ENCODE measurements around the gene ZDHHC11.
"Not testable (repeated sequence)": the region's sequence is repeated elsewhere in the genome, so short reads cannot be mapped to it uniquely, and the experiment has no call there.

Gene ZDHHC11

GRCh38 chr5:856531-857425 lies 6.0 kb upstream of the ZDHHC11 start:
- DNase-seq, result no peak

GRCh38 chr5:855771-856530 lies 5.2 kb upstream of the ZDHHC11 start:
- DNase-seq, result no peak

- no peak for DNase-seq
Observed at GRCh38 chr5:854966-855743, 4.4 kb upstream of the ZDHHC11 start.

GRCh38 chr5:854217-854616 lies 3.4 kb upstream of the ZDHHC11 start:
- DNase-seq, result no peak

GRCh38 chr5:853416-854090 lies 2.8 kb upstream of the ZDHHC11 start:
- not testable (repeated sequence) for DNase-seq

DNA sequence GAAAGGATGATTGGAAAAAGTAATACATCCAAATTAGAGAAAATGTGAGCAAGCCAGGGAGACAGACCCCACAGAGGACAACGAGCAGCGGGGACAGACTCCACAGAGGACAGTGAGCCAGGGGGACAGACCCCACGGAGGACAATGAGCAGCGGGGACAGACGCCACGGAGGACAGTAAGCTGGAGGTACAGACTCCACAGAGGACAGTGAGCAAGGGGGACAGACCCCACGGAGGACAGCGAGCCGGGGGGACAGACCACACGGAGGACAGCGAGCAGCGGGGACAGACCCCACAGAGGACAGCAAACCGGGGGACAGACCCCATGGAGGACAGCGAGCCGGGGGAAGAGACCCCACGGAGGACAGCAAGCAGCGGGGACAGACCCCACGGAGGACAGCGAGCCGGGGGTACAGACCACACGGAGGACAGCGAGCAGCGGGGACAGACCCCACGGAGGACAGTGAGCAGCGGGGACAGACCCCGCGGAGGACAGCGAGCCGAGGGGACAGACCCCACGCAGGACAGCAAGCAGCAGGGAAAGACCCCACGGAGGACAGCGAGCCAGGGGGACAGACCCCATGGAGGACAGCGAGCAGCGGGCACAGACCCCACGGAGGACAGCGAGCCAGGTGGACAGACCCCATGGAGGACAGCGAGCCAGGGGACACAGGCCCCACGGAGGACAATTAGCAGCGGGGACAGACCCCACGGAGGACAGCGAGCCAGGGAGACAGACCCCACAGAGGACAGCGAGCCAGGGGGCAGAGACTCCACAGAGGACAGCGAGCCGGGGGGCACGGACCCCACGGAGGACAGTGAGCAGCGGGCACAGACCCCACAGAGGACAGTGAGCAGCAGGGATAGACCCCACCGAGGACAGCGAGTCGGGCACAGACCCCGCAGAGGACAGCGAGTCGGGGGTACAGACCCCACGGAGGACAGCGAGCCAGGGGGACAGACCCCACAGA lies 1.9 kb upstream of the ZDHHC11 start:
- DNase-seq, result no peak

GRCh38 chr5:852018-852417 lies 1.2 kb upstream of the ZDHHC11 start:
- no peak for DNase-seq

GRCh38 chr5:851553-851952 lies 767 bp upstream of the ZDHHC11 start:
- DNase-seq, result no peak

DNA sequence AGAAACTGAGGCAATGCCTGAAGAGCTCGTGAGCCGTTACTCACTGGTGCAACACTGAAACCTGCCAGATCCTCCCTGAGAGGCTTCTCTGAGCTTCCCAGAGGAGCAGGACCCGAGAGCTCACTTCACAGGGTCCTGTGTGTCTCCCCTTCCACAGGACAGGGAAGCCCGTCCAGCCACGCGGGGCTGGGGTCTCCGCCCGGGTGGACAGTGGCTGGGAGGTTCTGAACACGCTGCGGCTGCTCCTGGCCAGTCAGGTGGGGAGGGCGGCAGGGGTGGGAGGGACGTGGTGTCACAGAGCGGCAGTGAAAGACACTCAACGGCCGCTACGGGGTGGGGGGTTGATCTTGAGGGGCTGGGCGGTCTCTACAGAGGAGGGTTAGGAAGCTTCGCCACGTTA lies 290 bp upstream of the ZDHHC11 start:
- DNase-seq, result no peak

GRCh38 chr5:849651-850301 lies 1.0 kb downstream of the ZDHHC11 start:
- DNase-seq, result no peak

- DNase-seq, result no peak
Observed at GRCh38 chr5:848671-849111, 2.1 kb downstream of the ZDHHC11 start.

DNA sequence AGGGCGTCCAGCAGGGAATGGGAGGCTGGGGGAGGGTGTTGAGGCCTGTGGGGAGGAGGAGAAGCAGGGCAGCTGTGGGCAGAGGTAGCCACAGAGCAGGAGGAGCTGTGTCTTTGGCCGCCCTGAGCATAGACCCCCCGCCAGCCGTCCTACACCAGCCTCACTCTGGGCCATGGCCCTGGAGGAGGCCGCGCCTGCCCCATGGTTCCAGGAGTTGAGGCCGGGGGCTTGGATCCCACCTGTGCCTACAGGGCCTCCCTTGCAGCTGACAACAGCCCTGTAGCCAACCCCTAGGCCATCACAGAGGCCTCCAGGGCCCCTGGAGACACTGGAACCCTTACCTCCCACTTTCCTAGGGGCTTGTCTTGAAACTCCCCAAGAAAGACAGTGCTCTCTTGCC lies 3.0 kb downstream of the ZDHHC11 start:
- not testable (repeated sequence) for DNase-seq

GRCh38 chr5:847212-847611 lies 3.6 kb downstream of the ZDHHC11 start:
- DNase-seq, result not testable (repeated sequence)

- not testable (repeated sequence) for DNase-seq
Observed at GRCh38 chr5:846602-847091, 4.1 kb downstream of the ZDHHC11 start.

DNA sequence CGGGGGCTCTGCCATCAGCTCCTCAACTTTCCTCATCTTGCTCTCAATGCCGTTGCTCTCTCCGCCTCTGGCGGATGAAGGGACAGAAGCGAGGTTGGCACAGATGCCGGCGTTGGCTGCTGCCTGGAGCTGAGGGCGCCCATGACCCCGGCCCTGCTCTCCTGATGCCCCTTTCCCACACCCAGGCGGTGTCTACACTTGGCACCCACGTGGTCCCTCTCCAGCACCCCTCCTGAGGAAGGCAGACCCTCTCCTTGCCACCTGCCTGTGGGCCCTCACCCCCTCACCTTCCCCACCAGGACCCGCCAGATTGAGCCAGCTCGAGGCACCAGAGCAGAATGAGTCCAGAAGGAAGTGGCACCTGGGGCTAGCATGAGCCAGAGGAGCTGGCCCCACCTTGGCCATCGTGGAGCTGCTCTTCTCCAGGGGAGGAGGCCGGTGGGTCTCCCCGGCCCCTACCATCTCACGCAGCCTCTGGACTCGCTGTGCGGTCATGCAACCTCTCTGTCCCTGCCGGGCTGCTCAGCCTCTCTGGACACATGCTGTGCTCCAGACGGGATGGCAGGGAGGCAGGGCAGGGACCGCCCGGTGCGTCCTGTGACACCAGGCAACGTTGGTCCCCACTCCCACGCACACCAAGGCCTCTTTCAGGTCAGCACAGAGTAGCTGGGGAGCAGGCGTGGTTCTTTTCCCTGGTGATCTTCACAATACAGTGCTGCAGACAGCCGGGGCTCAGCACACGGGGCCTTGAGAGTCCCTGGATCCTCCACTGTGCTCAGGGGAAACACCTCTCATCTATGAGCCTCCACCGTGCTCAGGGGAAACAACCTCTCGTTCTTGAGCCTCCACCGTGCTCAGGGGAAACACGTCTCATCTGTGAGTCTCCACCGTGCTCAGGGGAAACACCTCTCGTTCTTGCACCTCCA lies 4.8 kb downstream of the ZDHHC11 start:
- DNase-seq, result not testable (repeated sequence)

GRCh38 chr5:845031-845675 lies 5.6 kb downstream of the ZDHHC11 start:
- not testable (repeated sequence) for DNase-seq

DNA sequence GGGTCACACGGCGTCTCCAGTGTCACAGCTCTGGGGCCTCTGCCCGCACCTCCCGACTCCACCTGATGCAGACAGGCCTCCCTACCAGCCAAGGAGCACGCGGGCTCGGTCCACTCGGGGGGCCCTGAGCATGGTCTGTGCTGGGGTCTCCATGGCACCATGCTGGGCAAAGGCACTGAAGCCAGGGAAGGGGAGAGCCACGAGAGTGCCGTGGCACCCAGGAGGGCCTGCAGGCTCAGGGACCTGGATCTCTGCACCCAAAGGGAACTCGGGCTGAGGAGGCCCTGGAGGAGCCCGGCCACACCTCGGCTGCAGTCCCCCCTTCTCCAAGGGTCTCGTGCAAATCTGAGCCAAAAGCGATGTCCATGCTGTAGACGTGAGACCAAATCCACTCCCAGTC lies 6.4 kb downstream of the ZDHHC11 start:
- not testable (repeated sequence) for DNase-seq

DNA sequence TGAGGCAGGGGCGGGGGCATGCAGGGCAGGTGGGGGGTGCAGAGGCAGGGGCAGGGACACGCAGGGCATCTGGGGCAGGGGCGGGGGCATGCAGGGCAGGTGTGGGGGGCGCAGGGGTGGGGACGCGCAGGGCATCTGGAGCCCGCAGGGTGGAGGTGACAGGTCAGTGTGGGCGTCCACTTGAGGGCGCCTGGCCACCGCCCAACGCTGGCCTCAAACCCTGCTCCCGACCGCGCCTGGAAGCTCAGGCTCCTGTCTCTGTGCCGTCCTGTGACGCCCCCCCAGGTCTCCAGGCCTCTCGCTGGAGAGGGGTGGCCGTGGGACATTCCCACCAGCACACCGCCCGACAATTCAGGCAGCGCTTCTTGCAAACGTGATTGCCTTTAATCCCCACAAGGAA lies 6.9 kb downstream of the ZDHHC11 start:
- not testable (repeated sequence) for DNase-seq

DNA sequence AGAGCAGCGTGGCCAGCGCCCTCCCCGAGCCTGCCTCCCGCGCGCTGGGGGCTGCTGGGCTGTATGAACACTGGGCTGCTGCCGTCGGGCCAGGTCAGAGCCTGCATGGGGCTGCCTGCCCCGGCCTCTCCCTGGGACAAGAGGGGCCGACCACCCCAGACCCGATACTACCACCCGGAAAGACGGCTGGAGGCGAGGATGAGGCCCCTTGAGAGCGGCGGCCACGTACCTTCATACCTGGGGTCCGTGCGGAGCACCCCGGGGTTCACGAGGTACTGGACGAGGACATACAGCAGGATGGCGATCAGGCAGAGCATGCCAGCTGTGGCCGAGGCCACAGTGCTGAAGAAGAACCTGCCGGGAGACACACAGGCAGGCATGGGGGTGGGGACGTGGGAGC lies 7.4 kb downstream of the ZDHHC11 start:
- DNase-seq, result not testable (repeated sequence)

Measured in effector CD8-positive, alpha-beta T cell (primary cell).